GM13976 (cell line): ENCODE measurements around the gene DCXR.
"Not testable (repeated sequence)": the region's sequence is repeated elsewhere in the genome, so short reads cannot be mapped to it uniquely, and the experiment has no call there.

ENCODE experiments used
- DNase-seq: peaks from one replicate; pipeline ENCODE4 v3.0.0; 2012; ENCODE audit warnings: low spot score
- CTCF ChIP-seq: IDR thresholded peaks from 2 replicates; pipeline ENCODE4 v1.5.1; 2012; ENCODE audit warnings: borderline replicate concordance, mild to moderate bottlenecking; ENCODE audit not compliant: insufficient read depth; ENCODE audit errors: extremely low read depth, missing control alignments, control extremely low read depth
- in situ Hi-C: fragments of 300-500 bp; cut with MboI; formaldehyde crosslinking; loops from one replicate; pipeline ENCODE4 v1.12.0; 2022; ENCODE audit warnings: low sequenced_read_pairs, mixed read lengths, inconsistent platforms; ENCODE audit not compliant: unreplicated experiment

The DCXR gene

GRCh38 chr17:82046903-82047302 lies 9.4 kb upstream of the DCXR start:
- TF ChIP-seq CTCF, result no peak
- in situ Hi-C loops, result no loop called here

GRCh38 chr17:82045936-82046484 lies 8.5 kb upstream of the DCXR start:
- no peak for TF ChIP-seq CTCF
- no peak for DNase-seq
- in situ Hi-C loops, result no loop called here

More at GRCh38 chr17:82046903-82047302, 9.4 kb upstream of the DCXR start:
- no peak for DNase-seq

DNA sequence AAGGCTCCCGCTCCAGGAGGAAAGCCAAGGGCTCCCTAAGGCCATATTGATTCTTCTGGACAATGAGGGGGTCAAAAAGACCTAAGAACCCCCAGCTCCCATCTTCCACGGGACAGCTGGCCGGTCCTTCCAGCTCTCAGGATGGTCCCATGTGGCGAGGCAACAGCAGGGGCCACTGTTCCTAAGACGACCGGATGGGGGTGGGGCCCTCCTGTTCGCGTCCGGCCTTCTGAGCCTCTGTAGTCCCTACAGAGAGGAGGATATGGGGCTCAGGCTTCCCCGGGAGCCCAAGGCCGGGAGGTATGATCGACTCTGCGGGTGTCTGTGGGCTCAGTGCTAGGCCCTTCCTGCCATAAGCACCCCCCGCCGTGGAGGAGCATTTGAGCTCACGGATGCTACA lies 6.0 kb upstream of the DCXR start:
- TF ChIP-seq CTCF, result no peak
- no peak for DNase-seq
- in situ Hi-C loops, result no loop called here

GRCh38 chr17:82042649-82043048 lies 5.2 kb upstream of the DCXR start:
- in situ Hi-C loops, result no loop called here
- DNase-seq, result no peak
- no peak for TF ChIP-seq CTCF

GRCh38 chr17:82041144-82041814 lies 3.8 kb upstream of the DCXR start:
- TF ChIP-seq CTCF, result no peak
- in situ Hi-C loops, result no loop called here
- DNase-seq, result no peak

DNA sequence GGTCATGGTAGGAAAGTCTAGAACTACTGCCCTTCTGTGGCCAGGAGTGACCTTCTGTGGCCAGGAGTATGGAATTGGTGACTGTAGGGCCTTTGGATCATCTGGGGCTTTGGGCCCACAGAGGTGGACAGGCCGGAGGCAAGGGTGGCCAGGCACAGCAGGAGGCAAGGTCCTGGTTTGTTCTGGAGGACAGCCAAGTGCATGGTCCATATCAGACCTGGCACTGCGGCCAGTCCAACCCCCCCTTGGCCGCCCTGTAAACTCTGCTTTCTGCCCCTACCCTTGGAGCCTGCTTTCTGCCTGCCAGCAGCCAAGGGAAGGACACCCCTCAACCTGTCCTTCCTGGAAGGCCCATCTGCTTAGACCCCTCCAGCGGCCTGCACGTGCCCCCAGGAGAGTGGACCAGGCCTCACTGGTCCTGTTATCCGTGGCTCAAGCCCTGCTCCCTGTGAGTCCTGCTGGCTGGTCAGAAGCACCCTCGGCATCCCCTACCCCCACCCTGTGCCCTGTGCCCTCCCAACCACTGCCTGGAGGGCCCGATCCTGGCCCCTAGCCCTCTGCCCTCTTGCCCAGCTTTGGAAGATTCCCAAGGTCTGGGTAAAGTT lies 2.3 kb upstream of the DCXR start:
- no peak for DNase-seq
- in situ Hi-C loops, result no loop called here
- TF ChIP-seq CTCF, result no peak

GRCh38 chr17:82038796-82039409 lies 1.4 kb upstream of the DCXR start:
- in situ Hi-C loops, DNase-seq: not testable (repeated sequence)
